Measurements from ENCODE around the gene NAXE. TPM values are rescaled to one million over a fixed set of nuclear protein-coding genes. Genes with fewer than 3 reads are reported as not detected.
"Not testable (repeated sequence)": the region's sequence is repeated elsewhere in the genome, so short reads cannot be mapped to it uniquely, and the experiment has no call there.

NAXE gene
- polyA plus RNA-seq, 10 donors, result 23.5 to 38.4 (median 28.9) TPM

GRCh38 chr1:156560585-156561163, 30.9 kb upstream of the NAXE start:
- no peak for DNase-seq

- DNase-seq, result no peak
Observed at GRCh38 chr1:156565519-156565918, 26.1 kb upstream of the NAXE start.

GRCh38 chr1:156566436-156566835, 25.1 kb upstream of the NAXE start:
- DNase-seq, result no peak

- peak in 2 of 3 donors; percentile 60 to 84 for DNase-seq
Observed at GRCh38 chr1:156571261-156571852, 20.2 kb upstream of the NAXE start.

GRCh38 chr1:156571919-156572662, 19.5 kb upstream of the NAXE start, which contains the start of gene IQGAP3:
Gene IQGAP3, minus strand, starts transcription at chr1:156572565. Its CDS starts 36 bp downstream, at chr1:156572529.
- peak; percentile 72 to 90 (median 82) for DNase-seq

GRCh38 chr1:156572663-156573018, 18.9 kb upstream of the NAXE start:
- DNase-seq, result no peak

- no peak for DNase-seq
Observed at GRCh38 chr1:156574039-156574633, 17.4 kb upstream of the NAXE start.

GRCh38 chr1:156577550-156577949, 14.0 kb upstream of the NAXE start:
- no peak for DNase-seq

- DNase-seq, result no peak
Observed at GRCh38 chr1:156578055-156578454, 13.5 kb upstream of the NAXE start.

- DNase-seq, result no peak
Observed at GRCh38 chr1:156579472-156579871, 12.1 kb upstream of the NAXE start, which contains the start of gene TTC24. Gene TTC24, plus strand, starts transcription at chr1:156579723. Its CDS starts 1,642 bp downstream, at chr1:156581365.

- DNase-seq, result no peak
Observed at GRCh38 chr1:156581661-156582387, 9.8 kb upstream of the NAXE start.

GRCh38 chr1:156582388-156583017, 9.1 kb upstream of the NAXE start:
- DNase-seq, result no peak

- peak; percentile 58 to 81 (median 76) for DNase-seq
Observed at GRCh38 chr1:156583821-156584622, 7.6 kb upstream of the NAXE start.

GRCh38 chr1:156584813-156585212, 6.8 kb upstream of the NAXE start:
- no peak for DNase-seq

- DNase-seq, result no peak
Observed at GRCh38 chr1:156586323-156586722, 5.3 kb upstream of the NAXE start.

- no peak for DNase-seq
Observed at GRCh38 chr1:156586892-156587477, 4.6 kb upstream of the NAXE start.

GRCh38 chr1:156587927-156588326, 3.6 kb upstream of the NAXE start:
- not testable (repeated sequence) for DNase-seq

GRCh38 chr1:156589546-156589945, 2.0 kb upstream of the NAXE start:
- DNase-seq, result no peak

GRCh38 chr1:156590326-156591180, 1.0 kb upstream of the NAXE start:
- DNase-seq, result no peak

All from muscle of back (tissue), 11 donors.